Kidney epithelial cell (primary cell): ENCODE measurements around the gene RGMA. TPM values are rescaled to one million over a fixed set of nuclear protein-coding genes. Genes with fewer than 3 reads are reported as not detected.

Experiments used
- DNase-seq: peaks from one replicate; pipeline ENCODE4 v3.0.0-alpha.2; 2010; ENCODE audit warnings: low read depth
- H3K27me3 ChIP-seq: 2 replicates; pipeline ENCODE4 v1.6.0; 2011; ENCODE audit warnings: low read length; ENCODE audit not compliant: control insufficient read depth, insufficient read depth
- H3K36me3 ChIP-seq: 2 replicates; pipeline ENCODE4 v1.5.1; 2011; ENCODE audit warnings: low read length; ENCODE audit not compliant: control insufficient read depth, insufficient read depth
- H3K4me3 ChIP-seq: 2 replicates; pipeline ENCODE4 v1.5.1; 2011; ENCODE audit warnings: low read depth, mild to moderate bottlenecking, control low read depth, low read length
- total RNA-seq: library from RNA; depleted of rRNA; stranded (reverse); fragments of >200 nt; gene quantifications from 2 replicates; pipeline ENCODE4 v1.2.3, GENCODE V29; 2015
- TF ChIP-seq, protein P1 (sequence below): IDR thresholded peaks from 2 replicates; pipeline ENCODE4 v1.5.1; 2011; ENCODE audit warnings: mild to moderate bottlenecking, moderate library complexity, low read length, control low read depth, inconsistent platforms; ENCODE audit not compliant: insufficient read depth, poor library complexity, severe bottlenecking

Gene RGMA
- total RNA-seq, 1 donor from 2014 or later = 0.29 TPM

- no peak for DNase-seq
- no peak overlapping the region for H3K4me3 ChIP-seq
- TF ChIP-seq, protein P1, sequence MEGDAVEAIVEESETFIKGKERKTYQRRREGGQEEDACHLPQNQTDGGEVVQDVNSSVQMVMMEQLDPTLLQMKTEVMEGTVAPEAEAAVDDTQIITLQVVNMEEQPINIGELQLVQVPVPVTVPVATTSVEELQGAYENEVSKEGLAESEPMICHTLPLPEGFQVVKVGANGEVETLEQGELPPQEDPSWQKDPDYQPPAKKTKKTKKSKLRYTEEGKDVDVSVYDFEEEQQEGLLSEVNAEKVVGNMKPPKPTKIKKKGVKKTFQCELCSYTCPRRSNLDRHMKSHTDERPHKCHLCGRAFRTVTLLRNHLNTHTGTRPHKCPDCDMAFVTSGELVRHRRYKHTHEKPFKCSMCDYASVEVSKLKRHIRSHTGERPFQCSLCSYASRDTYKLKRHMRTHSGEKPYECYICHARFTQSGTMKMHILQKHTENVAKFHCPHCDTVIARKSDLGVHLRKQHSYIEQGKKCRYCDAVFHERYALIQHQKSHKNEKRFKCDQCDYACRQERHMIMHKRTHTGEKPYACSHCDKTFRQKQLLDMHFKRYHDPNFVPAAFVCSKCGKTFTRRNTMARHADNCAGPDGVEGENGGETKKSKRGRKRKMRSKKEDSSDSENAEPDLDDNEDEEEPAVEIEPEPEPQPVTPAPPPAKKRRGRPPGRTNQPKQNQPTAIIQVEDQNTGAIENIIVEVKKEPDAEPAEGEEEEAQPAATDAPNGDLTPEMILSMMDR = no peak
- no peaks in the 10 kb centered on the region for H3K27me3 ChIP-seq
- peaks cover 6% of the 10 kb centered on the region for H3K36me3 ChIP-seq
These were observed 60.8 kb downstream of the RGMA start for GRCh38 chr15:93028111-93028631.

DNA sequence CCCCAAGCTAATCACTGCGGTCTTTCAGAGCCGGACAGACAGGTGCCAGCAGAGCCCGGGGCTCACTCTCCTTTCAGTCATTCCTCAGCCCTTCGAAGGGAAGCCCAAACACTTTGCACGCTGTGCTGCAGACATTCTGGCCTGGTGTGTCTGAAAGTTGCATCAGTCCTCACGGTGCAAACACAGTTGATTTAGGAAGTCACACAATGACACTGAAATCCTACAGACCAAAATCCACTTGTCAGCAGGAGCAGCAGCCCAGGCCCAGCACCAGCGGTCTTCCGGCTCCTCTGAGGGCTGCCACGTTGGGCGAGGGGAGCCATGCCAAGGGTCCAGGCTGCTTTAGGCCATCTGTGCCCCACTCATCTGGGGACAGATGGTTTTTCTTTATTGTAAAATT, 61.6 kb downstream of the RGMA start:
- H3K36me3 ChIP-seq = peaks cover 6% of the 10 kb centered on the region

GRCh38 chr15:93026380-93026817, 62.6 kb downstream of the RGMA start:
- no peaks in the 10 kb centered on the region for H3K27me3 ChIP-seq
- H3K4me3 ChIP-seq = no peak overlapping the region
- no peak for DNase-seq
- peaks cover 6% of the 10 kb centered on the region for H3K36me3 ChIP-seq
- TF ChIP-seq, protein P1 = no peak

More for the DNA sequence above, 61.6 kb downstream of the RGMA start:
- TF ChIP-seq, protein P1 = no peak
- Histone ChIP-seq H3K4me3 (no peak overlapping the region), H3K27me3 (no peaks in the 10 kb centered on the region)
- DNase-seq = no peak

- DNase-seq = no peak
- Histone ChIP-seq H3K4me3 (no peak overlapping the region), H3K36me3 (peaks cover 6% of the 10 kb centered on the region), H3K27me3 (no peaks in the 10 kb centered on the region)
- TF ChIP-seq, protein P1 = no peak
These were observed 63.4 kb downstream of the RGMA start for GRCh38 chr15:93025625-93025982.

- TF ChIP-seq, protein P1 = no peak
- DNase-seq = no peak
- peaks cover 8% of the 10 kb centered on the region for H3K36me3 ChIP-seq
- no peak overlapping the region for H3K4me3 ChIP-seq
- H3K27me3 ChIP-seq = no peaks in the 10 kb centered on the region
These were observed 64.0 kb downstream of the RGMA start for GRCh38 chr15:93024716-93025624.
